ENCODE measurements around the gene DNASE2B. TPM values are rescaled to one million over a fixed set of nuclear protein-coding genes. Genes with fewer than 3 reads are reported as not detected.

Gene DNASE2B
- total and polyA plus RNA-seq, 2 experiments from 2014 or later: not detected

DNA sequence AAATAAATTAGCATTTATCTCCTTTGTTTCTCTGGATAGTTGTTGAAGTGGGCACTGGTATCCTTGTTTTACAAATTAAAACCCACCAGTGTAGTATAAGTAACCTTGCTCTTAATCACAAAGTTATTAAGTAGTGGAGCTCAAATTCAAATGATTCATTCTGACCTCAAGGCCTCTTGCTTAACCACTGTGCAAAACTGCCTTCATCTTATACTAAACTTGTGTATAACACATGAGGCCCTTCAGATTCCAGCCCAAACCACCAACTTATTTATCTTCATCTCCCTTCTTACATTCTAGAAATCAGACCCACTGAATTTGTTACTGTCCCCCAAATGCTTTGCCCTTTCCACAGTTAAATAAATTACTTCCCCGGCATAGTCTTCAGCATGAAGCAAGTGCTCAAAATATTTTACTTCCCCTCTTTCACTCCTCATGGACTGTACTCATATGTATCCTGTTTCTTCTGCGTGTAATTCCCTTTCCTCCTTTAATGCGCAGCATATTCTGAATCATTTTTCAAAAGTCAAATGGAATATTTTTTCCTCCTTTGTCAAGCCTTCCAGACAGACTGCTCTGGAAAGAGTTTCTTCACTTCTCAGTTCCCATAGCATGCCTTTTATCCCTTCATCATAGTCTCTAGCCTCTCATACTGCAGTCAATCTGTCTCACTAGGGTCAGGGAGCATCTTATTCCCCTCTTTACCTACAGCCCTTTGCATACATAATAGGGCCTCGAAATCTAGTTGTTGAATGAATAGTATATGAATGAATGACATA is 19.0 kb upstream of the DNASE2B start:
- Histone ChIP-seq H2AFZ (no peak overlapping the region), H3K4me3 (no peak overlapping the region), H3K36me3 (ENCODE audit: insufficient read depth) (no peaks in the 10 kb centered on the region), H3K4me2 (no peak overlapping the region), H3F3A (replicated peaks; ENCODE audit: low read depth) (no peaks in the 10 kb centered on the region), H3K27ac (ENCODE audit: low read depth) (no peak overlapping the region), H4K20me1 (replicated peaks; ENCODE audit: insufficient read depth) (no peaks in the 10 kb centered on the region), H3K9me2 (ENCODE audit: insufficient read depth) (no peaks in the 10 kb centered on the region), H3K79me2 (replicated peaks; ENCODE audit: insufficient read depth) (no peaks in the 10 kb centered on the region), H3K4me1 (ENCODE audit: insufficient read depth) (peaks cover 12% of the 10 kb centered on the region; the same call in 1 of the 2 replicates), H3K27me3 (ENCODE audit: insufficient read depth) (no peaks in the 10 kb centered on the region)
- Mint-ChIP-seq H3K4me3 (no peak overlapping the region), H3K4me1 (peaks cover 8% of the 10 kb centered on the region), H3K27me3 (ENCODE audit: insufficient read depth, low read depth, poor library complexity) (no peaks in the 10 kb centered on the region), H3K9me3 (no peaks in the 10 kb centered on the region), H3K27ac (no peak overlapping the region), H3K36me3 (ENCODE audit: low read depth) (no peaks in the 10 kb centered on the region)
- peak; percentile 31; the same call in 2 of the 3 replicates for ATAC-seq
- no peak for DNase-seq (ENCODE audit: low spot score)
- TF ChIP-seq ZNF331 (CRISPR knock-in tag; IDR thresholded peaks at IDR 0.05; ENCODE audit: low read depth): no peak
- TF ChIP-seq EZH2 (IDR thresholded peaks at IDR 0.05; ENCODE audit: low read depth, unreplicated experiment): no peak
- no peak for TF ChIP-seq ZNF114 (CRISPR knock-in tag; IDR thresholded peaks at IDR 0.05)
- TF ChIP-seq ZNF462 (CRISPR knock-in tag; IDR thresholded peaks at IDR 0.05): no peak
- TF ChIP-seq CREB1 (CRISPR knock-in tag; IDR thresholded peaks at IDR 0.05; ENCODE audit: low read depth): no peak
- no peak for TF ChIP-seq JUNB (IDR thresholded peaks at IDR 0.05; ENCODE audit: unreplicated experiment)
- TF ChIP-seq EZH2phosphoT487 (IDR thresholded peaks at IDR 0.05; ENCODE audit: unreplicated experiment): no peak
- TF ChIP-seq, protein P1, sequence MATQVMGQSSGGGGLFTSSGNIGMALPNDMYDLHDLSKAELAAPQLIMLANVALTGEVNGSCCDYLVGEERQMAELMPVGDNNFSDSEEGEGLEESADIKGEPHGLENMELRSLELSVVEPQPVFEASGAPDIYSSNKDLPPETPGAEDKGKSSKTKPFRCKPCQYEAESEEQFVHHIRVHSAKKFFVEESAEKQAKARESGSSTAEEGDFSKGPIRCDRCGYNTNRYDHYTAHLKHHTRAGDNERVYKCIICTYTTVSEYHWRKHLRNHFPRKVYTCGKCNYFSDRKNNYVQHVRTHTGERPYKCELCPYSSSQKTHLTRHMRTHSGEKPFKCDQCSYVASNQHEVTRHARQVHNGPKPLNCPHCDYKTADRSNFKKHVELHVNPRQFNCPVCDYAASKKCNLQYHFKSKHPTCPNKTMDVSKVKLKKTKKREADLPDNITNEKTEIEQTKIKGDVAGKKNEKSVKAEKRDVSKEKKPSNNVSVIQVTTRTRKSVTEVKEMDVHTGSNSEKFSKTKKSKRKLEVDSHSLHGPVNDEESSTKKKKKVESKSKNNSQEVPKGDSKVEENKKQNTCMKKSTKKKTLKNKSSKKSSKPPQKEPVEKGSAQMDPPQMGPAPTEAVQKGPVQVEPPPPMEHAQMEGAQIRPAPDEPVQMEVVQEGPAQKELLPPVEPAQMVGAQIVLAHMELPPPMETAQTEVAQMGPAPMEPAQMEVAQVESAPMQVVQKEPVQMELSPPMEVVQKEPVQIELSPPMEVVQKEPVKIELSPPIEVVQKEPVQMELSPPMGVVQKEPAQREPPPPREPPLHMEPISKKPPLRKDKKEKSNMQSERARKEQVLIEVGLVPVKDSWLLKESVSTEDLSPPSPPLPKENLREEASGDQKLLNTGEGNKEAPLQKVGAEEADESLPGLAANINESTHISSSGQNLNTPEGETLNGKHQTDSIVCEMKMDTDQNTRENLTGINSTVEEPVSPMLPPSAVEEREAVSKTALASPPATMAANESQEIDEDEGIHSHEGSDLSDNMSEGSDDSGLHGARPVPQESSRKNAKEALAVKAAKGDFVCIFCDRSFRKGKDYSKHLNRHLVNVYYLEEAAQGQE (IDR thresholded peaks at IDR 0.05; ENCODE audit: unreplicated experiment): no peak
